HepG2 (cell line): ENCODE measurements around the gene NUBP1. TPM values are rescaled to one million over a fixed set of nuclear protein-coding genes. Genes with fewer than 3 reads are reported as not detected.
A peak's percentile ranks its signal among the peaks of the same experiment; 100 is the strongest.

Experiments used
- AKAP8 ChIP-seq: sonication (generic); formaldehyde crosslinking; IDR thresholded peaks from 2 replicates; pipeline ENCODE4 v1.5.1; 2020; ENCODE audit warnings: mild to moderate bottlenecking, missing genetic modification reagents
- ARHGAP35 ChIP-seq: sonication (generic); formaldehyde crosslinking; IDR thresholded peaks from 2 replicates; pipeline ENCODE4 v1.9.0; 2022; ENCODE audit warnings: mild to moderate bottlenecking, inconsistent platforms, moderate library complexity, missing genetic modification reagents, borderline replicate concordance
- ARID5B ChIP-seq: IDR thresholded peaks from 2 replicates; pipeline ENCODE4 v1.4.0; 2020; ENCODE audit warnings: mild to moderate bottlenecking, missing genetic modification reagents
- ATAD3A ChIP-seq: sonication (generic); formaldehyde crosslinking; IDR thresholded peaks from 2 replicates; pipeline ENCODE4 v1.4.0; 2020; ENCODE audit warnings: missing genetic modification reagents
- CEBPB ChIP-seq: IDR thresholded peaks from 2 replicates; pipeline ENCODE4 v1.6.1; 2011; ENCODE audit warnings: low read depth, low read length, improper control_type of control experiment, borderline replicate concordance
- HBP1 ChIP-seq: IDR thresholded peaks from 2 replicates; pipeline ENCODE4 v1.6.1; 2016; ENCODE audit warnings: low read depth, control low read depth
- HNF1B ChIP-seq: sonication (generic); formaldehyde crosslinking; IDR thresholded peaks from 2 replicates; pipeline ENCODE4 v1.5.1; 2020; ENCODE audit warnings: mild to moderate bottlenecking, moderate library complexity, missing genetic modification reagents
- HNRNPH1 ChIP-seq: fragments of 200-400 bp; formaldehyde crosslinking; optimal IDR thresholded peaks from 2 replicates; pipeline ENCODE3; 2017; ENCODE audit warnings: mild to moderate bottlenecking, low read depth, low read length
- NR2F1 ChIP-seq, 2 experiments: fragments of 450-650 bp in 1 of 2; formaldehyde crosslinking in 1 of 2; IDR thresholded peaks; 2 replicates each; pipeline versions ENCODE4 v1.5.0 to v1.6.1; 2016 to 2020; ENCODE audit warnings: mild to moderate bottlenecking in 1 of 2, missing compliant biosample characterization in 1 of 2, missing genetic modification reagents in 1 of 2, moderate library complexity in 1 of 2
- RFX5 ChIP-seq: IDR thresholded peaks from 2 replicates; pipeline ENCODE4 v1.6.1; 2011; ENCODE audit warnings: low read depth, low read length, improper control_type of control experiment
- TFAP4 ChIP-seq: sonication (generic); IDR thresholded peaks from 2 replicates; pipeline ENCODE4 v1.6.1; 2016; ENCODE audit warnings: low read depth, borderline replicate concordance
- TFDP2 ChIP-seq: sonication (generic); formaldehyde crosslinking; IDR thresholded peaks from 2 replicates; pipeline ENCODE4 v1.4.0; 2020; ENCODE audit warnings: missing genetic modification reagents
- ZBTB3 ChIP-seq: sonication (generic); formaldehyde crosslinking; IDR thresholded peaks from 2 replicates; pipeline ENCODE4 v1.4.0; 2020; ENCODE audit warnings: low read depth, mild to moderate bottlenecking, moderate library complexity, missing genetic modification reagents, borderline replicate concordance
- ZFP36L2 ChIP-seq: sonication (generic); formaldehyde crosslinking; IDR thresholded peaks from 2 replicates; pipeline ENCODE4 v1.4.0; 2020; ENCODE audit warnings: missing genetic modification reagents
- ZNF333 ChIP-seq: sonication (generic); formaldehyde crosslinking; IDR thresholded peaks from 2 replicates; pipeline ENCODE4 v1.4.0; 2020; ENCODE audit warnings: mild to moderate bottlenecking, missing genetic modification reagents, borderline replicate concordance
- ZNF747 ChIP-seq: sonication (generic); formaldehyde crosslinking; IDR thresholded peaks from 2 replicates; pipeline ENCODE4 v1.8.1; 2023; ENCODE audit warnings: missing genetic modification reagents, mild to moderate bottlenecking, borderline replicate concordance
- ZNF83 ChIP-seq: sonication (generic); formaldehyde crosslinking; IDR thresholded peaks from 2 replicates; pipeline ENCODE4 v1.4.0; 2020; ENCODE audit warnings: missing genetic modification reagents, mild to moderate bottlenecking, borderline replicate concordance
- ZSCAN29 ChIP-seq: sonication (generic); formaldehyde crosslinking; conservative IDR thresholded peaks from 2 replicates; pipeline ENCODE4 v1.4.0; 2020; ENCODE audit warnings: mild to moderate bottlenecking, missing genetic modification reagents
- ZSCAN31 ChIP-seq: sonication (generic); formaldehyde crosslinking; IDR thresholded peaks from 2 replicates; pipeline ENCODE4 v1.5.0; 2020; ENCODE audit warnings: low read depth, mild to moderate bottlenecking, missing genetic modification reagents
- polyA plus RNA-seq, 8 experiments: library from polyadenylated mRNA; depleted of rRNA in 3 of 8; stranded (reverse) in 7 of 8; unstranded in 1 of 8; fragments of >200 nt; fragmentation: Illumina TruSeq in 4 of 8; extraction: Trizol in 4 of 8; gene quantifications; 2 replicates each; pipeline versions ENCODE4 v1.2.1 to v1.2.3, GENCODE V29; 2011 to 2016; ENCODE audit warnings: low read depth in 4 of 8, missing spikeins in 1 of 8, mixed read lengths in 1 of 8; ENCODE audit not compliant: insufficient read depth in 1 of 8
- total RNA-seq, 5 experiments: library from RNA; depleted of rRNA; stranded (reverse); fragments of >200 nt; fragmentation: Illumina TruSeq; extraction: Trizol; gene quantifications; 2 replicates each; pipeline ENCODE4 v1.2.3, GENCODE V29; 2016; ENCODE audit warnings: low read depth in 1 of 5

The NUBP1 gene
- total and polyA plus RNA-seq, 2 of the 13 experiments (the other 11 are each of a cell fraction or from before 2014, with no cell fraction given): 53.5 to 70.4 TPM

GRCh38 chr16:10728003-10728887, 15.4 kb upstream of the NUBP1 start (continued):
- no peak for TF ChIP-seq ZFP36L2 (CRISPR knock-in tag)
- TF ChIP-seq ZSCAN31 (CRISPR knock-in tag): 0 out of 2 replicates have a peak, but pooled peaks have one; percentile 37
- 0 out of 2 replicates have a peak, but pooled peaks have one; percentile 74 for TF ChIP-seq AKAP8 (CRISPR knock-in tag)
- no peak for TF ChIP-seq ZNF333 (CRISPR knock-in tag)
- TF ChIP-seq ZNF83 (CRISPR knock-in tag): no peak
- TF ChIP-seq ZBTB3 (CRISPR knock-in tag): no peak
- no peak for TF ChIP-seq HBP1 (CRISPR knock-in tag)
- peak; percentile 90 for TF ChIP-seq HNF1B (CRISPR knock-in tag)
- no peak for TF ChIP-seq ZNF747 (CRISPR knock-in tag)
- no peak for TF ChIP-seq CEBPB
- no peak for TF ChIP-seq HNRNPH1
- no peak for TF ChIP-seq TFDP2 (CRISPR knock-in tag)
- no peak for TF ChIP-seq ARHGAP35
- peak; percentile 93 for TF ChIP-seq ARID5B (CRISPR knock-in tag)
- TF ChIP-seq NR2F1 (CRISPR knock-in tag; IDR thresholded peaks at IDR 0.05): peak; percentile 96 to 98
- no peak for TF ChIP-seq ATAD3A (CRISPR knock-in tag)
- TF ChIP-seq RFX5: no peak
- TF ChIP-seq ZSCAN29 (CRISPR knock-in tag): no peak
- TF ChIP-seq TFAP4: peak; percentile 82; the same call in 1 of the 2 replicates
